GM21381 (cell line): ENCODE results near the gene KAT14.
"Not testable (repeated sequence)": the region's sequence is repeated elsewhere in the genome, so short reads cannot be mapped to it uniquely, and the experiment has no call there.

Experiments used
- ATAC-seq: cut with Tn5 transposase; IDR thresholded peaks from one replicate; pipeline ENCODE4 v1.9.1; 2021; ENCODE audit warnings: mild to moderate bottlenecking, moderate library complexity; ENCODE audit not compliant: unreplicated experiment

The KAT14 gene

DNA sequence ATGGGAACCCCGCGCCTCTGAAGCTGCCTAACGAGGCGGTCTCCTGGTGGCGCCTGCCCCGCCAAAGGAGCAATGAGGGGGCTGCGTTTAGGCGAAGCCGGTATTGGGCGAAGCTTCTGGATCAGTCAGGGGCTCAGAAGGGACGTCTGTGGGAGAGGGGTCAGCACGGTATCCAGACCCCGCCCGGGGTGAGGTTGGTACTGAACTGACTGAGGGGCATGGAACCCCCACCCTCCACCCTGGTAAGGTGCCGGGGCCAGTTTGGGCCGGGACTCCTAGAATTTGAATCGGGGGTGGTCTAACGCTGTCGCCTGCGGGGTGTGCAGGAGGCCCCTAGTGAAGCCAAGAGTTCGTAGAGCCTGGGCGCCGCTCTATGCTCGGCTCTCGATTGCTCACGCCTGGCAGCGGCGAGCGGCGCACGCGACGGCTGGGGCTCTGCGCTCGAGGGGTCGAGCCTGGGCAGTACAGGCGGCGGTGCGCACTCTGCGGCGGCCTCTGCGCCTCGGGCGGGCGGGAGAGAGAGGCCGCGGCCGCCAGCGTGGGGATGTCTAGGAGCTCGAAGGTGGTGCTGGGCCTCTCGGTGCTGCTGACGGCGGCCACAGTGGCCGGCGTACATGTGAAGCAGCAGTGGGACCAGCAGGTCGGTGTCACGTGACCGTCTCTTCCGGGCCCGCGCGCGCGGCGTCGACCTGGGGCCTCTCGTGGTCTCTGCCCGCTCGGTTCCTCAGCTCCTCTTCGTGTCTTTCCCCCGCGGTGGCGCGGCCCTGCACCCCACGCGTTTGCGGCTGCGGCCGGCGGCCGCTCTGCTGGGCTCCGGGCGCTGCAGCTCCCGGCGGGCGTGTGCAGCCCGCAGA is at the start of gene KAT14, which contains the start of gene PET117:
Gene KAT14, plus strand, starts transcription at position 452 of the 854 bp plus-strand sequence. CDS start 4,798 bp downstream, outside the sequence.
Gene PET117, plus strand, starts transcription at position 452 of the 854 bp plus-strand sequence. Its CDS starts 93 bp downstream, at position 545.
- ATAC-seq, result peak; percentile 88

- not testable (repeated sequence) for ATAC-seq
Observed at GRCh38 chr20:18088298-18088697, 49.4 kb upstream of the KAT14 start.

GRCh38 chr20:18088841-18089240 is 48.8 kb upstream of the KAT14 start:
- ATAC-seq, result not testable (repeated sequence)

- ATAC-seq, result no peak
Observed at GRCh38 chr20:18090044-18090443, 47.6 kb upstream of the KAT14 start.

DNA sequence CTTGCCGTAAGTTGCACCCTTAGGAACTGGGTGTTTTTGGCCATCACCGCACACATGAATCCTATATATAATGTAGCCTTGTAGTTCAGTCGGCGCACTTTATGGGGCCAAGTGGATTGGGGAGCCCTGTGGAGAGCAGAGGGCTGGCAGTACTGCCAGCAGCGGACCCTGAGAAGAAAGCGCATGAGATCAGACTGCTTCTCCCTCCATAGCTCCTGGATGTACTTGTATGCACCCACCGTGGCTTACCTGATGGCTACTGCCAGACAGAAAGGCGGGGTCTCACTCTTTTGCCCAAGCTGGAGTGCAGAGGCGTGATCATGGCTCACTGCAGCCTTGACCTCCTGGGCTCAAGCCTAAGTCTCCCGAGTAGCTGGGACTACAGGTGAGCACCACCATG is 47.2 kb upstream of the KAT14 start:
- ATAC-seq, result no peak

DNA sequence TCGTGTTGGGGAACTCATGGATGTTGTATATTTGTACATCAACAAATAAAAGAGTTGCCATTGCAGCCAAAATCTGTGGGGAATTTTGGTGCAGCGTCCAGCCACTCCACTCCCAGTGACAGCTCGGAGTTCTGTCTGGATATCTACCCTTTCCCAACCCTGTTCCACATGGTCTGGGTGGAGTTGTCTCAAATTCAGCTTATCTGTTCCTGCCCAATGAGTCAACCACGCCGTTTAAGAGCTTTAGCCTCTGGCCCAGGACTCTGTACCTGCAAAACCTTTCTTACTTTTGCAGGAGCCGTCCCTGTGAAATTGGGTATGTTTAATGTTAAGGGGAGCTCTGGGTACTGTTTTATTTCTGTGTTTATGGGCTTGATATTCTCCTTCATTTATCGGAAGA is 46.0 kb upstream of the KAT14 start:
- ATAC-seq, result no peak

GRCh38 chr20:18092890-18093289 is 44.8 kb upstream of the KAT14 start:
- no peak for ATAC-seq

DNA sequence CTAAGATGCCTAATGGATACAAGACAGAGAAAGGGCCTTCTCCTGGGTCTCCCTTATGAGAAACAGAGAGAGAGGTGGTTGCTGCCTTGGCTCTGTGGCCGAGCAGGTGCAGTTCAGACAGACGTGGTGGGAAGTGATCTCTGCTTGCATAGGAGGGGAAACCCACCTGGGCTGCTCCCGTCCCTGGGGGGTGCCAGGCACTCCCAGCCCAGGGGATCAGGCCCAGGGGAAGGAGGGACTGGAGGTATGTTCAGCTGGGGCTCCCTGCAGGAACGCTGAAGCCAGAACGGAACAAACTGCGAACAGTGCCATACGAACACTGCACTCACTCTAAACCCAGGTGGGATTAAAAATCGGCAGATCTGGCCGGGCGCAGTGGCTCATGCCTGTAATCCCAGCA is 44.3 kb upstream of the KAT14 start:
- ATAC-seq, result no peak

DNA sequence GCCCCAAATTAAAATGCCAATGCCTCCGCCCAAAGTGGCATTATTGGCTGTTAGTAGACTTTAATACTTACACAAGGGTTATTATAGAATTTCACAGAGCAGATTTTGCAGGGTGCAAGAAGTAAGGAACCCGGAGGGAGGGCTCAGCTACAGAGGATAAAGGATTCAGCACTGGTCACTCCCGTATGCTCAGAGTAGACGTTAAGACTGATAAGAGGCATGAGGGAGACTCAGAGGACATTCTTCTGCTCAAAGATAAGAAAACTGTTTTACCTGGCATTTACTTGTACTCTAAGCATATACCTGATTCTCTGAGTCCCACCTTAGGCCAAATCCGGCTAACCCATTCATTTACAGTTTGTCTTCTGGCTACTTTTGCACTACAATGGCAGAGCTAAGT is 43.5 kb upstream of the KAT14 start:
- ATAC-seq, result no peak

GRCh38 chr20:18100569-18100968 is 37.1 kb upstream of the KAT14 start:
- ATAC-seq, result not testable (repeated sequence)

GRCh38 chr20:18101125-18101810 is 36.4 kb upstream of the KAT14 start:
- no peak for ATAC-seq

DNA sequence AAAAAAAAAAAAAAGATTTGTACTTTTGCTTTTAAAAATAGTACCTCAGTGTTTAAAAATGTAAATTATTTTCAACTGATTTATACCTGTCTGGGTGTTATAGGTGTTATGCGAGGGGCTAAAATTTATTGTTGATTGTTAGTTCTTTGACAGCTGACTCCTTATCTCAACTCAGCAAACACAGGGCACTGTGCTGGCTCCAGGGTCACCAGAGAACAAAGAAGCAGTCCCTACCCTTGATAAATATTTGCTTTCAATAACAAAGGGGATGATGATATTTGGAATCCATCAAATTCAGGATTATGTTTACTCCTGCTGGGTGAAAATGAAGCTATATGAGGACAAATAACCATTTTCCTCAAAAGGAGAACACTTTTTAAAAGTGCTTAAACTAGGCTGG is 34.2 kb upstream of the KAT14 start:
- ATAC-seq, result no peak

DNA sequence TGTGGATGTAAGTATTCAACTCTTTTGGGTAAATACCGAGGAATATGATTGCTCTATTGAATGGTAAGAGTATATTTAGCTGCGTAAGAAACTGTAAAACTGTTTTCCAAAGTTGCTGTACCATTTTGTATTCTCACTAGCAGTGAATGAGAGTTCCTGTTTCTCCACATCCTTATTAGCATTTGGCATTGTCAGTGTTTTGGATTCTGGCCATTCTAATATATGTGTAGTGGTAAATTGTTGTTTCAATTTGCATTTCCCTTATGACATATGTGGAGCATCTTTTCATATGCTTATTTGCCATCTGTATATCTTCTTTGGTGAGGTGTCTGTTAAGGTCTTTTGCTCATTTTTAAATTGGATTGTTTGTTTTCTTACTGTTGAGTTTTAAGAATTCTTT is 29.3 kb upstream of the KAT14 start:
- no peak for ATAC-seq

GRCh38 chr20:18128574-18128973 is 9.1 kb upstream of the KAT14 start:
- not testable (repeated sequence) for ATAC-seq

DNA sequence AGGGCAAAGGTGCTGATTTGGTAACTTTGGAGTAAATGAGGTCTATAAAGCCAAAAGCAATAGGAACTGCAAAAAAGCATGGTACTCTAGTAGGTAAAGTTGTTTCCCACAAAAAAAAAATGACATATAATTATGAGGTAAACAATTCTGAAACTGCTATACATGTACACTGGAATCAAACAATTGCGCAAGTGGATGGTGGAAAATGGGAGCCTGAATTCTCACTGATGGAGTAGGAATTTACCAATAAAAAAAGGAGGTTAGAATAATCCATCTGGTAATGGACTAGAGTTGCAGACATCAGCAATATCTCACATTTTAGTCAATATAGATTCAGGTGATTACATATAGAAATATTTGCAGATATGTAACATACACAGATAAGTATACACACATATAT is 5.0 kb upstream of the KAT14 start:
- ATAC-seq, result no peak

- ATAC-seq, result no peak
Observed at GRCh38 chr20:18133962-18134361, 3.7 kb upstream of the KAT14 start.

DNA sequence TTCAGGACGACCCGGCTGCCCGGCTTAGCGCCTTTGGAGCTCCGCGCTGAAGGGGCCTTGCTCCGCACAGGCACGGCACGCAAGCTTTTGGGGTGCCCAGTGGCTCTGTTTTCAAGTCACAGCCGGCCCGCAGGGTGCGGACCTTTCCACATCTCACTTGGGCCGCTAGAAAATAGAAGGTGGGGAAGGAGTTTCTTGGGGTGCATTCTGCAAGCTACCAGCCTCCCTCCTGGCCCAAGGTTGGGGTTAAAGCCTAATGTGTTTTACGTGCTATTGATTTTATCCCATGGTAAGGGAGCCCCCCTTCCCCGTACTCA is 561 bp downstream of the KAT14 start:
- no peak for ATAC-seq

DNA sequence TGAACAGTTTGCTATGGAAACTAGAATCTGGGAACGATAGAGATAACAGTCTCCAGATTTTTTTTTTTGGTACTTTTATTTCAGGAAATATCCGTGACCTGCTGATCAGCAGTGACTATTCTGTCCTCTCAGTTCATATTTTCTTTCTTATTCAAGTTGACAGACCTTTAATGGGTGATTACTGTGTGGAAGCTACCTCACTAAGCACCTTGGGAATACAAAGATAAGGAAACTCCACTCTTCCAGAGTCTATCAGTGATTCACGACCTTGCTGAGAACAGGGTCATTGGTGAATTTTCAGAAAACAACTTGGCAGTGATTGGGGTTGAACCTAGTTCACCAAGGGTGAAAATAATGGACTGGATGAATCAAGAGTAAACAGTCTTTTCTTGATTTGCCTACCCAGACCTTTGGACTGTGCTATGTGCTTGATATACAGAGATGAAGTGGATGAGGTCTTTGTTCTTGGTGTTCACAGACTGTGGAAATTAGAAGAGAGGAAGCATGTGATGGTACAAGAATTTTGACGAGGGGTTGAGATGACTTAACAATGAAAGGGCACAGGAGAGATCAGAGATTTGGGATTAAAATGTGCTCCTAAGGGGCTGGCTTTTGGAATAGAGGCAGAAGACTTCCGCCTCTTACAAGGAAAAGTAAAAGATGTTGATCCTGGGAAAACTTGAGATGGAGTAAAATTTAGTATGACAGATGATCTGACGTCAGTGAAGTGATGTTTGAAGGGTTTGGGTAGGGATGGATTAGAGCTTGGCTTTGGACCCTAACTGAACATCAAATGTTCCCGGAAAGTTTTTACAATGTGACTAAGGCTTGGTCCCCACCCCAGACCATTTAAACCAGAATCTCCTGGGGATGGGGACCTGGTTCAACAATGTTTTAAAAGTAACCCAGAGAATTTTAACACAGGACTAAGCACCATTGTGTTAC is 1.2 kb downstream of the KAT14 start:
- ATAC-seq, result no peak

GRCh38 chr20:18139832-18140231 is 2.2 kb downstream of the KAT14 start:
- ATAC-seq, result no peak

- no peak for ATAC-seq
Observed at GRCh38 chr20:18144541-18145099, 7.0 kb downstream of the KAT14 start.

- ATAC-seq, result no peak
Observed at GRCh38 chr20:18154342-18154741, 16.7 kb downstream of the KAT14 start.
